Measurements from ENCODE around the gene SERPINB5. TPM values are rescaled to one million over a fixed set of nuclear protein-coding genes. Genes with fewer than 3 reads are reported as not detected.

SERPINB5 gene
- total RNA-seq, 1 donor from 2014 or later, result 440 TPM

- DNase-seq (ENCODE audit: low read depth), result no peak
- FAIRE-seq, result no peak
- Histone ChIP-seq H3K27me3 (ENCODE audit: control insufficient read depth, insufficient read depth, low read length) (no peaks in the 10 kb centered on the region), H3K36me3 (ENCODE audit: control insufficient read depth, insufficient read depth, low read length) (no peaks in the 10 kb centered on the region), H3K4me3 (ENCODE audit: low read depth, low read length) (no peak overlapping the region)
- TF ChIP-seq CTCF (IDR thresholded peaks at IDR 0.05; ENCODE audit: insufficient read depth, low read length, severe bottlenecking), result no peak
Measured at GRCh38 chr18:63514888-63515678, 38.3 kb downstream of the SERPINB5 start.

GRCh38 chr18:63515801-63516200, 39.0 kb downstream of the SERPINB5 start:
- FAIRE-seq (no peak), DNase-seq (ENCODE audit: low read depth) (no peak)
- Histone ChIP-seq H3K36me3 (ENCODE audit: control insufficient read depth, insufficient read depth, low read length) (no peaks in the 10 kb centered on the region), H3K27me3 (ENCODE audit: control insufficient read depth, insufficient read depth, low read length) (no peaks in the 10 kb centered on the region), H3K4me3 (ENCODE audit: low read depth, low read length) (no peak overlapping the region)
- no peak for TF ChIP-seq CTCF (IDR thresholded peaks at IDR 0.05; ENCODE audit: insufficient read depth, low read length, severe bottlenecking)

GRCh38 chr18:63518178-63519012, 41.6 kb downstream of the SERPINB5 start:
- H3K4me3 ChIP-seq (ENCODE audit: low read depth, low read length), result no peak overlapping the region
- no peaks in the 10 kb centered on the region for H3K36me3 ChIP-seq (ENCODE audit: control insufficient read depth, insufficient read depth, low read length)
- peak; percentile 62 for DNase-seq (ENCODE audit: low read depth)
- TF ChIP-seq CTCF (IDR thresholded peaks at IDR 0.05; ENCODE audit: insufficient read depth, low read length, severe bottlenecking), result peak; percentile 60
- no peaks in the 10 kb centered on the region for H3K27me3 ChIP-seq (ENCODE audit: control insufficient read depth, insufficient read depth, low read length)
- no peak for FAIRE-seq

- DNase-seq (ENCODE audit: low read depth) (peak; percentile 46), FAIRE-seq (no peak)
- H3K4me3 ChIP-seq (ENCODE audit: low read depth, low read length), result no peak overlapping the region
- no peaks in the 10 kb centered on the region for H3K27me3 ChIP-seq (ENCODE audit: control insufficient read depth, insufficient read depth, low read length)
- H3K36me3 ChIP-seq (ENCODE audit: control insufficient read depth, insufficient read depth, low read length), result no peaks in the 10 kb centered on the region
- no peak for TF ChIP-seq CTCF (IDR thresholded peaks at IDR 0.05; ENCODE audit: insufficient read depth, low read length, severe bottlenecking)
Measured at GRCh38 chr18:63520053-63520685, 43.4 kb downstream of the SERPINB5 start.

GRCh38 chr18:63523660-63524059, 46.9 kb downstream of the SERPINB5 start:
- no peak for DNase-seq (ENCODE audit: low read depth)
- Histone ChIP-seq H3K4me3 (ENCODE audit: low read depth, low read length) (no peak overlapping the region), H3K36me3 (ENCODE audit: control insufficient read depth, insufficient read depth, low read length) (no peaks in the 10 kb centered on the region), H3K27me3 (ENCODE audit: control insufficient read depth, insufficient read depth, low read length) (no peaks in the 10 kb centered on the region)
- FAIRE-seq, result no peak
- no peak for TF ChIP-seq CTCF (IDR thresholded peaks at IDR 0.05; ENCODE audit: insufficient read depth, low read length, severe bottlenecking)

Measured in bronchial epithelial cell (primary cell).